PC-9 (cell line): ENCODE measurements around the gene RTN4IP1. TPM values are rescaled to one million over a fixed set of nuclear protein-coding genes. Genes with fewer than 3 reads are reported as not detected.

ENCODE experiments used
- BruUV-seq: library from RNA; stranded (reverse); fragments of 400-500 nt; replicated peaks from 2 replicates; lab custom pipeline; 2021; lab: Mats Ljungman, UMichigan
- CTCF ChIA-PET: fragments of 300-600 bp; sonication (Branson Sonifier 250); formaldehyde crosslinking; loops from one replicate; lab custom pipeline; 2022; ENCODE audit warnings: antibody characterized with exemption; lab: Charles Lee
- POLR2A ChIA-PET: fragments of 300-600 bp; sonication (Branson Sonifier 250); formaldehyde crosslinking; loops from one replicate; lab custom pipeline; 2022; ENCODE audit warnings: antibody characterized with exemption; ENCODE audit not compliant: unreplicated experiment; lab: Charles Lee
- DNase-seq, 2 experiments: peaks; one replicate each; pipeline versions ENCODE4 v3.0.0 to v3.0.0-alpha.2; 2015 to 2022; ENCODE audit warnings: mixed read lengths in 1 of 2
- H2AFZ ChIP-seq: fragments of 200-600 bp; sonication (generic); 2 replicates; pipeline ENCODE4 v1.8.1; 2017; ENCODE audit warnings: antibody characterized with exemption
- H3F3A ChIP-seq: fragments of 200-600 bp; sonication (generic); 2 replicates; pipeline ENCODE4 v1.8.1; 2017; ENCODE audit warnings: antibody characterized with exemption, mild to moderate bottlenecking, low read depth; ENCODE audit not compliant: insufficient read depth
- H3K27ac ChIP-seq: fragments of 200-600 bp; sonication (generic); 2 replicates; pipeline ENCODE4 v1.6.1; 2016; ENCODE audit warnings: mixed run types
- H3K27me3 ChIP-seq: fragments of 200-600 bp; sonication (generic); 2 replicates; pipeline ENCODE4 v1.6.1; 2016; ENCODE audit warnings: low read depth, mixed run types; ENCODE audit not compliant: insufficient read depth
- H3K36me3 ChIP-seq: fragments of 200-600 bp; sonication (generic); 2 replicates; pipeline ENCODE4 v1.6.1; 2016; ENCODE audit warnings: low read depth, mixed run types
- H3K4me1 ChIP-seq: fragments of 200-600 bp; sonication (generic); replicated peaks from 2 replicates; pipeline ENCODE4 v1.6.1; 2016; ENCODE audit warnings: mixed run types; ENCODE audit not compliant: insufficient read depth
- H3K4me2 ChIP-seq: fragments of 200-600 bp; sonication (generic); 2 replicates; pipeline ENCODE4 v1.6.1; 2017; ENCODE audit warnings: mixed run types
- H3K4me3 ChIP-seq: fragments of 200-600 bp; sonication (generic); 2 replicates; pipeline ENCODE4 v1.6.1; 2016; ENCODE audit warnings: mixed run types
- H3K79me2 ChIP-seq: fragments of 200-600 bp; sonication (generic); 2 replicates; pipeline ENCODE4 v1.6.1; 2017; ENCODE audit warnings: low read depth, mixed run types
- H3K9me2 ChIP-seq: fragments of 200-600 bp; sonication (generic); 2 replicates; pipeline ENCODE4 v1.8.1; 2017; ENCODE audit warnings: mild to moderate bottlenecking; ENCODE audit not compliant: insufficient read depth
- H3K9me3 ChIP-seq: fragments of 200-600 bp; sonication (generic); 2 replicates; pipeline ENCODE4 v1.8.1; 2016; ENCODE audit warnings: low read depth; ENCODE audit not compliant: insufficient read depth
- H4K20me1 ChIP-seq: fragments of 200-600 bp; sonication (generic); 2 replicates; pipeline ENCODE4 v1.8.1; 2017; ENCODE audit not compliant: insufficient read depth
- CTCF ChIP-seq: fragments of 200-600 bp; sonication (generic); conservative IDR thresholded peaks from 2 replicates; pipeline ENCODE4 v1.6.1; 2017; ENCODE audit warnings: mixed run types, antibody characterized with exemption, mild to moderate bottlenecking, moderate library complexity
- EZH2 ChIP-seq: fragments of 200-600 bp; sonication (generic); IDR thresholded peaks from 2 replicates; pipeline ENCODE4 v1.8.0; 2017; ENCODE audit warnings: antibody characterized with exemption, low read depth
- intact Hi-C: fragments of 100-400 bp; cut with micrococcal nuclease; formaldehyde crosslinking; loops from one replicate; pipeline ENCODE4 v1.10.0; 2022; ENCODE audit not compliant: unreplicated experiment
- total RNA-seq: library from RNA; stranded (reverse); gene quantifications from 2 replicates; pipeline ENCODE4 v1.2.3, GENCODE V29; 2021

RTN4IP1 gene
- total RNA-seq, 1 experiment from 2014 or later: 10.0 TPM

- CTCF ChIA-PET: no interaction called here
Observed at GRCh38 chr6:106637051-106637716, 7.9 kb upstream of the RTN4IP1 start.

GRCh38 chr6:106634565-106634964 is 5.3 kb upstream of the RTN4IP1 start:
- H3K36me3 ChIP-seq: no peaks in the 10 kb centered on the region
- H3K4me2 ChIP-seq: no peak overlapping the region
- H3K9me3 ChIP-seq: no peaks in the 10 kb centered on the region
- no peaks in the 10 kb centered on the region for H3K9me2 ChIP-seq
- H3F3A ChIP-seq: no peaks in the 10 kb centered on the region
- intact Hi-C loops: no loop called here
- no peak overlapping the region for H2AFZ ChIP-seq
- no peak overlapping the region for H3K4me3 ChIP-seq
- DNase-seq: no peak
- CTCF ChIA-PET: no interaction called here
- no peak for TF ChIP-seq EZH2
- TF ChIP-seq CTCF: no peak
- peaks cover 77% of the 10 kb centered on the region for H3K79me2 ChIP-seq
- no peak overlapping the region for H3K27ac ChIP-seq
- BruUV-seq: no TSS peak
- H3K4me1 ChIP-seq: peaks cover 5% of the 10 kb centered on the region; the same call in 1 of the 2 replicates
- no peaks in the 10 kb centered on the region for H3K27me3 ChIP-seq
- POLR2A ChIA-PET: no interaction called here
- peaks cover 3% of the 10 kb centered on the region; the same call in 1 of the 2 replicates for H4K20me1 ChIP-seq

More at GRCh38 chr6:106637051-106637716, 7.9 kb upstream of the RTN4IP1 start:
- Histone ChIP-seq H3K27me3 (no peaks in the 10 kb centered on the region), H3K4me1 (no peaks in the 10 kb centered on the region), H3K79me2 (peaks cover 56% of the 10 kb centered on the region), H3K4me2 (no peak overlapping the region), H4K20me1 (peaks cover 3% of the 10 kb centered on the region; the same call in 1 of the 2 replicates), H3K9me2 (no peaks in the 10 kb centered on the region), H3K27ac (no peak overlapping the region), H3F3A (no peaks in the 10 kb centered on the region), H3K36me3 (peaks cover 11% of the 10 kb centered on the region; the same call in 1 of the 2 replicates), H2AFZ (no peak overlapping the region), H3K4me3 (no peak overlapping the region), H3K9me3 (no peaks in the 10 kb centered on the region)
- no peak for DNase-seq
- TF ChIP-seq CTCF (no peak), EZH2 (no peak)
- POLR2A ChIA-PET: no interaction called here
- intact Hi-C loops: no loop called here
- BruUV-seq: no TSS peak

- peaks cover 3% of the 10 kb centered on the region; the same call in 1 of the 2 replicates for H4K20me1 ChIP-seq
- H3K9me2 ChIP-seq: no peaks in the 10 kb centered on the region
- CTCF ChIA-PET: no interaction called here
- no peak overlapping the region for H3K4me2 ChIP-seq
- TF ChIP-seq CTCF (no peak), EZH2 (no peak)
- peaks cover 78% of the 10 kb centered on the region for H3K79me2 ChIP-seq
- no TSS peak for BruUV-seq
- H3K36me3 ChIP-seq: no peaks in the 10 kb centered on the region
- no peak for DNase-seq
- H3K4me3 ChIP-seq: no peak overlapping the region
- H3F3A ChIP-seq: no peaks in the 10 kb centered on the region; the same call in 1 of the 2 replicates
- no peaks in the 10 kb centered on the region for H3K9me3 ChIP-seq
- POLR2A ChIA-PET: no interaction called here
- no peak overlapping the region for H3K27ac ChIP-seq
- intact Hi-C loops: no loop called here
- no peaks in the 10 kb centered on the region for H3K27me3 ChIP-seq
- H3K4me1 ChIP-seq: peaks cover 10% of the 10 kb centered on the region
- H2AFZ ChIP-seq: no peak overlapping the region
Observed at GRCh38 chr6:106631346-106631745, 2.0 kb upstream of the RTN4IP1 start.
